Lung (tissue), 12 donors: ENCODE data around the gene CBX7. TPM values are rescaled to one million over a fixed set of nuclear protein-coding genes. Genes with fewer than 3 reads are reported as not detected.

Experiments
- ATAC-seq: fragments of 200-7000 bp; cut with Tn5 transposase; one replicate; pipeline ENCODE4 v1.9.1; 2020; ENCODE audit warnings: moderate number of reproducible peaks; ENCODE audit not compliant: insufficient read depth, low FRiP score
- DNase-seq, 3 donors: peaks; one replicate each; pipeline ENCODE4 v3.0.0-alpha.2; 2013 to 2017
- H3K27ac ChIP-seq, 2 donors: one replicate each; pipeline ENCODE4 v1.5.1; 2013; ENCODE audit warnings: mild to moderate bottlenecking in 2 of 2, moderate library complexity in 2 of 2, control low read depth in 1 of 2, inconsistent platforms in 1 of 2, low read depth in 1 of 2, low read length in 1 of 2
- H3K27me3 ChIP-seq, 3 donors: one replicate each; pipeline ENCODE4 v1.5.1; 2013; ENCODE audit warnings: low read length in 2 of 3; ENCODE audit not compliant: control insufficient read depth in 3 of 3, insufficient read depth in 3 of 3
- H3K36me3 ChIP-seq, 4 donors: one replicate each; pipeline ENCODE4 v1.5.1; 2013; ENCODE audit warnings: low read length in 4 of 4, mild to moderate bottlenecking in 1 of 4, moderate library complexity in 1 of 4; ENCODE audit not compliant: control insufficient read depth in 4 of 4, insufficient read depth in 4 of 4
- H3K4me1 ChIP-seq, 5 donors: one replicate each; pipeline ENCODE4 v1.5.1; 2013; ENCODE audit warnings: low read length in 5 of 5, mild to moderate bottlenecking in 2 of 5, moderate library complexity in 1 of 5; ENCODE audit not compliant: control insufficient read depth in 5 of 5, insufficient read depth in 5 of 5
- H3K4me3 ChIP-seq: one replicate; pipeline ENCODE4 v1.5.1; 2013; ENCODE audit warnings: mild to moderate bottlenecking, control low read depth, moderate library complexity
- H3K9ac ChIP-seq, 2 donors: one replicate each; pipeline ENCODE4 v1.5.1; 2013; ENCODE audit warnings: low read length in 2 of 2, control low read depth in 1 of 2; ENCODE audit not compliant: insufficient read depth in 1 of 2
- H3K9me3 ChIP-seq, 4 donors: one replicate each; pipeline ENCODE4 v1.5.1; 2013; ENCODE audit warnings: low read length in 3 of 4, mild to moderate bottlenecking in 1 of 4, moderate library complexity in 1 of 4; ENCODE audit not compliant: control insufficient read depth in 4 of 4, insufficient read depth in 3 of 4
- CTCF ChIP-seq: IDR thresholded peaks from 2 replicates; pipeline ENCODE4 v1.5.1; 2012; ENCODE audit warnings: mild to moderate bottlenecking; ENCODE audit errors: control extremely low read depth, extremely low read depth
- WGBS, 2 donors: extraction: QIAGEN DNeasy Blood & Tissue Kit; methylation state at CpG; one replicate each; pipeline ENCODE4 v1.1.7; 2013; 5-methylcytosine and 5-hydroxymethylcytosine counted together
- polyA plus RNA-seq, 2 donors: library from polyadenylated mRNA; stranded (reverse); fragments of 200-250 nt; gene quantifications; one replicate each; pipeline ENCODE4 v1.2.1, GENCODE V29; 2013
- total RNA-seq, 2 donors: library from RNA; depleted of rRNA in 1 of 2; stranded (reverse); fragments of >200 nt in 1 of 2; gene quantifications; one replicate each; pipeline ENCODE4 v1.2.1, GENCODE V29; 2014 to 2021
- donor health status: control.
- donor health status: control.
- donor health status: Bipolar disorder and iron deficiency.
- donor health status: healthy.
- donor health status: DM: yes; HTN: yes; CAD: no.

Gene CBX7
- total and polyA plus RNA-seq, 4 donors = 18.1 to 27.8 (median 20.9) TPM

GRCh38 chr22:39114112-39114511 is 38.4 kb downstream of the CBX7 start:
- 37 to 57% methylated on average over 6 of the region's 6 CpGs for WGBS, 2 donors
- no peaks in the 10 kb centered on the region for H3K36me3 ChIP-seq
- TF ChIP-seq CTCF = no peak
- H3K9ac ChIP-seq = no peak overlapping the region
- no peaks in the 10 kb centered on the region for H3K4me1 ChIP-seq
- DNase-seq (no peak), ATAC-seq (no peak)
- H3K27ac ChIP-seq = no peak overlapping the region
- no peaks in the 10 kb centered on the region for H3K9me3 ChIP-seq
- no peak overlapping the region for H3K4me3 ChIP-seq
- H3K27me3 ChIP-seq = peaks cover 0 to 31% (median 25%) of the 10 kb centered on the region in 3 donors

- H3K27me3 ChIP-seq = peaks cover 0 to 24% (median 21%) of the 10 kb centered on the region in 3 donors
- 62 to 68% methylated on average over 15 of the region's 15 CpGs for WGBS, 2 donors
- H3K4me1 ChIP-seq = no peaks in the 10 kb centered on the region
- ATAC-seq (no peak), DNase-seq (no peak)
- H3K9me3 ChIP-seq = no peaks in the 10 kb centered on the region
- H3K36me3 ChIP-seq = no peaks in the 10 kb centered on the region
- H3K9ac ChIP-seq = no peak overlapping the region
- no peak overlapping the region for H3K4me3 ChIP-seq
- no peak for TF ChIP-seq CTCF
- H3K27ac ChIP-seq = no peak overlapping the region
Observed at GRCh38 chr22:39110631-39111561, 41.6 kb downstream of the CBX7 start.

GRCh38 chr22:39109361-39109760 is 43.1 kb downstream of the CBX7 start:
- DNase-seq (no peak), ATAC-seq (no peak)
- Histone ChIP-seq H3K9me3 (no peaks in the 10 kb centered on the region), H3K4me3 (no peak overlapping the region), H3K27me3 (peaks cover 0 to 11% (median 8%) of the 10 kb centered on the region in 3 donors), H3K4me1 (no peaks in the 10 kb centered on the region), H3K27ac (no peak overlapping the region), H3K9ac (no peak overlapping the region), H3K36me3 (no peaks in the 10 kb centered on the region)
- TF ChIP-seq CTCF = no peak
- WGBS, 2 donors = 44 to 66% methylated on average over 9 of the region's 9 CpGs
